ENCODE data around the gene ULBP1. TPM values are rescaled to one million over a fixed set of nuclear protein-coding genes. Genes with fewer than 3 reads are reported as not detected.

Gene ULBP1
- total RNA-seq, 1 experiment from 2014 or later, result 3.1 TPM

DNA sequence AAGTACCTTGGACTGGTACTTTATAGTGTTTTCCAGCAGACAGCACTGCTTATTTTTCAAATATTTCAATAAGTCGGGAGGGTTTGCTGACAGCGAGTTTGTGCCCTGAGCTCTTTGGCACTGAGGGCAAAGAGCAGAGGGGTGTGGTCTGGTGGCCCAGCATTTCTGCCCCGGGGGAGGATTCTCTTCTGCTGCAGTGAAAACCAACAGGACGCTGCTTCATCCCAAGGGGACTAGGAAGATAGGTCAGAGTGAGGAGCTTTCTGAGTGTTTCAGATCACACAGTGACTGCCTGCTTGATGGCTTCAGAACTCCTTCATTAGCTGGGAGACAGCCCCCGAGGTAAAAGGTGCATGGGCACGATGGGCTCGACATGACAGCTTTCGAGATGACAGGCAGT is 13.3 kb upstream of the ULBP1 start:
- POLR2A ChIA-PET, result no interaction called here
- peaks cover 19% of the 10 kb centered on the region for H3K27me3 ChIP-seq (ENCODE audit: control insufficient read depth, insufficient read depth, low read length)
- H3K27ac ChIP-seq (ENCODE audit: low read length), result no peak overlapping the region
- TF ChIP-seq TCF7L2 (IDR thresholded peaks at IDR 0.05; ENCODE audit: low read depth, low read length) (no peak), POLR2AphosphoS5 (IDR thresholded peaks at IDR 0.05; ENCODE audit: low read depth, low read length) (no peak)
- TF ChIP-seq, protein P1, sequence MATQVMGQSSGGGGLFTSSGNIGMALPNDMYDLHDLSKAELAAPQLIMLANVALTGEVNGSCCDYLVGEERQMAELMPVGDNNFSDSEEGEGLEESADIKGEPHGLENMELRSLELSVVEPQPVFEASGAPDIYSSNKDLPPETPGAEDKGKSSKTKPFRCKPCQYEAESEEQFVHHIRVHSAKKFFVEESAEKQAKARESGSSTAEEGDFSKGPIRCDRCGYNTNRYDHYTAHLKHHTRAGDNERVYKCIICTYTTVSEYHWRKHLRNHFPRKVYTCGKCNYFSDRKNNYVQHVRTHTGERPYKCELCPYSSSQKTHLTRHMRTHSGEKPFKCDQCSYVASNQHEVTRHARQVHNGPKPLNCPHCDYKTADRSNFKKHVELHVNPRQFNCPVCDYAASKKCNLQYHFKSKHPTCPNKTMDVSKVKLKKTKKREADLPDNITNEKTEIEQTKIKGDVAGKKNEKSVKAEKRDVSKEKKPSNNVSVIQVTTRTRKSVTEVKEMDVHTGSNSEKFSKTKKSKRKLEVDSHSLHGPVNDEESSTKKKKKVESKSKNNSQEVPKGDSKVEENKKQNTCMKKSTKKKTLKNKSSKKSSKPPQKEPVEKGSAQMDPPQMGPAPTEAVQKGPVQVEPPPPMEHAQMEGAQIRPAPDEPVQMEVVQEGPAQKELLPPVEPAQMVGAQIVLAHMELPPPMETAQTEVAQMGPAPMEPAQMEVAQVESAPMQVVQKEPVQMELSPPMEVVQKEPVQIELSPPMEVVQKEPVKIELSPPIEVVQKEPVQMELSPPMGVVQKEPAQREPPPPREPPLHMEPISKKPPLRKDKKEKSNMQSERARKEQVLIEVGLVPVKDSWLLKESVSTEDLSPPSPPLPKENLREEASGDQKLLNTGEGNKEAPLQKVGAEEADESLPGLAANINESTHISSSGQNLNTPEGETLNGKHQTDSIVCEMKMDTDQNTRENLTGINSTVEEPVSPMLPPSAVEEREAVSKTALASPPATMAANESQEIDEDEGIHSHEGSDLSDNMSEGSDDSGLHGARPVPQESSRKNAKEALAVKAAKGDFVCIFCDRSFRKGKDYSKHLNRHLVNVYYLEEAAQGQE (IDR thresholded peaks at IDR 0.05; ENCODE audit: insufficient read depth in 1 of 2, low read depth in 2 of 2, low read length in 1 of 2), result no peak
- TF ChIP-seq, protein P2, sequence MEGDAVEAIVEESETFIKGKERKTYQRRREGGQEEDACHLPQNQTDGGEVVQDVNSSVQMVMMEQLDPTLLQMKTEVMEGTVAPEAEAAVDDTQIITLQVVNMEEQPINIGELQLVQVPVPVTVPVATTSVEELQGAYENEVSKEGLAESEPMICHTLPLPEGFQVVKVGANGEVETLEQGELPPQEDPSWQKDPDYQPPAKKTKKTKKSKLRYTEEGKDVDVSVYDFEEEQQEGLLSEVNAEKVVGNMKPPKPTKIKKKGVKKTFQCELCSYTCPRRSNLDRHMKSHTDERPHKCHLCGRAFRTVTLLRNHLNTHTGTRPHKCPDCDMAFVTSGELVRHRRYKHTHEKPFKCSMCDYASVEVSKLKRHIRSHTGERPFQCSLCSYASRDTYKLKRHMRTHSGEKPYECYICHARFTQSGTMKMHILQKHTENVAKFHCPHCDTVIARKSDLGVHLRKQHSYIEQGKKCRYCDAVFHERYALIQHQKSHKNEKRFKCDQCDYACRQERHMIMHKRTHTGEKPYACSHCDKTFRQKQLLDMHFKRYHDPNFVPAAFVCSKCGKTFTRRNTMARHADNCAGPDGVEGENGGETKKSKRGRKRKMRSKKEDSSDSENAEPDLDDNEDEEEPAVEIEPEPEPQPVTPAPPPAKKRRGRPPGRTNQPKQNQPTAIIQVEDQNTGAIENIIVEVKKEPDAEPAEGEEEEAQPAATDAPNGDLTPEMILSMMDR (IDR thresholded peaks at IDR 0.05), result no peak
- H3K36me3 ChIP-seq (ENCODE audit: control insufficient read depth, insufficient read depth, low read length), result no peaks in the 10 kb centered on the region
- no peaks in the 10 kb centered on the region for H3K4me1 ChIP-seq (ENCODE audit: control insufficient read depth, insufficient read depth, low read length)
- no peak overlapping the region for H3K4me3 ChIP-seq (ENCODE audit: low read depth in 2 of 2, low read length in 2 of 2)
- intact Hi-C loops (cut with micrococcal nuclease; ENCODE audit: unreplicated experiment) (no loop called here), in situ Hi-C loops (cut with HindIII; ENCODE audit: low pct_unique_long_range_greater_than_20kb, low sequenced_read_pairs) (no loop called here)
- BruUV-seq (replicated peaks), result no TSS peak
- CTCF ChIA-PET, result no interaction called here
- DNase-seq (ENCODE audit: low read depth, low spot score), result no peak
- no peaks in the 10 kb centered on the region for H3K9me3 ChIP-seq (ENCODE audit: control insufficient read depth, insufficient read depth, low read depth, low read length)
- ATAC-seq, result no peak

DNA sequence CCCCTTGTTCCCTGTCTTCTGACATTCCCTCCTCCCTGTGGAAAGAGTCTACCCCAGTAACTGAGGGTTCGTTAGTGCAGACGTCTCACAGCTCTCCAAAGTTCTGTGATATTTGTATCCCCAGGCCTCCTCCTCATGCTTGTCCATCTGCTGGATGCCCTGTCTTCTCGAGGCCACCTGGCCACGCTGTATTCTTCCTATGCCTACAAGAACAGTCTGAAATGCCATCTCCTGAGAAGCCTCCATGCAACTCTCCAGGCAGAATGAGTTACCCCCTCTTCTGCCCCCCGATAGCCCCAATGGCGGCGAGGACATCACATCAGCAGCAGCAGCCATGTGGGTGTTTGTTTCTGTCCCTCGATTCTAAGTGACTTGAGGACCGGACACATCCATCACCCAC is 12.6 kb upstream of the ULBP1 start:
- in situ Hi-C loops (cut with HindIII; ENCODE audit: low pct_unique_long_range_greater_than_20kb, low sequenced_read_pairs), result no loop called here

More for the DNA sequence above, 12.6 kb upstream of the ULBP1 start:
- Histone ChIP-seq H3K9me3 (ENCODE audit: control insufficient read depth, insufficient read depth, low read depth, low read length) (no peaks in the 10 kb centered on the region), H3K36me3 (ENCODE audit: control insufficient read depth, insufficient read depth, low read length) (no peaks in the 10 kb centered on the region), H3K27me3 (ENCODE audit: control insufficient read depth, insufficient read depth, low read length) (peaks cover 21% of the 10 kb centered on the region), H3K4me3 (ENCODE audit: low read depth in 2 of 2, low read length in 2 of 2) (no peak overlapping the region), H3K4me1 (ENCODE audit: control insufficient read depth, insufficient read depth, low read length) (no peaks in the 10 kb centered on the region), H3K27ac (ENCODE audit: low read length) (no peak overlapping the region)
- intact Hi-C loops (cut with micrococcal nuclease; ENCODE audit: unreplicated experiment), result no loop called here
- DNase-seq (ENCODE audit: low read depth, low spot score) (no peak), ATAC-seq (no peak)
- ChIA-PET CTCF (no interaction called here), POLR2A (no interaction called here)
- no TSS peak for BruUV-seq (replicated peaks)
- TF ChIP-seq SIN3A (IDR thresholded peaks at IDR 0.05; ENCODE audit: borderline replicate concordance, insufficient read depth, low read depth, low read length) (no peak), POLR2AphosphoS5 (IDR thresholded peaks at IDR 0.05; ENCODE audit: low read depth, low read length) (no peak), TCF7L2 (IDR thresholded peaks at IDR 0.05; ENCODE audit: low read depth, low read length) (no peak)
- TF ChIP-seq, protein P1 (IDR thresholded peaks at IDR 0.05; ENCODE audit: insufficient read depth in 1 of 2, low read depth in 2 of 2, low read length in 1 of 2), result no peak
- TF ChIP-seq, protein P2 (IDR thresholded peaks at IDR 0.05), result no peak
